ENCODE data around the gene MBOAT2. TPM values are rescaled to one million over a fixed set of nuclear protein-coding genes. Genes with fewer than 3 reads are reported as not detected.

MBOAT2 gene, protein sequence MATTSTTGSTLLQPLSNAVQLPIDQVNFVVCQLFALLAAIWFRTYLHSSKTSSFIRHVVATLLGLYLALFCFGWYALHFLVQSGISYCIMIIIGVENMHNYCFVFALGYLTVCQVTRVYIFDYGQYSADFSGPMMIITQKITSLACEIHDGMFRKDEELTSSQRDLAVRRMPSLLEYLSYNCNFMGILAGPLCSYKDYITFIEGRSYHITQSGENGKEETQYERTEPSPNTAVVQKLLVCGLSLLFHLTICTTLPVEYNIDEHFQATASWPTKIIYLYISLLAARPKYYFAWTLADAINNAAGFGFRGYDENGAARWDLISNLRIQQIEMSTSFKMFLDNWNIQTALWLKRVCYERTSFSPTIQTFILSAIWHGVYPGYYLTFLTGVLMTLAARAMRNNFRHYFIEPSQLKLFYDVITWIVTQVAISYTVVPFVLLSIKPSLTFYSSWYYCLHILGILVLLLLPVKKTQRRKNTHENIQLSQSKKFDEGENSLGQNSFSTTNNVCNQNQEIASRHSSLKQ
- total RNA-seq = 13.9 and 36.6 TPM in 2 replicates

GRCh38 chr2:9003616-9004337, at the start of gene MBOAT2:
TSS of gene MBOAT2 (minus strand) at chr2:9003684. CDS start at chr2:9003614, 70 bp downstream.

DNA sequence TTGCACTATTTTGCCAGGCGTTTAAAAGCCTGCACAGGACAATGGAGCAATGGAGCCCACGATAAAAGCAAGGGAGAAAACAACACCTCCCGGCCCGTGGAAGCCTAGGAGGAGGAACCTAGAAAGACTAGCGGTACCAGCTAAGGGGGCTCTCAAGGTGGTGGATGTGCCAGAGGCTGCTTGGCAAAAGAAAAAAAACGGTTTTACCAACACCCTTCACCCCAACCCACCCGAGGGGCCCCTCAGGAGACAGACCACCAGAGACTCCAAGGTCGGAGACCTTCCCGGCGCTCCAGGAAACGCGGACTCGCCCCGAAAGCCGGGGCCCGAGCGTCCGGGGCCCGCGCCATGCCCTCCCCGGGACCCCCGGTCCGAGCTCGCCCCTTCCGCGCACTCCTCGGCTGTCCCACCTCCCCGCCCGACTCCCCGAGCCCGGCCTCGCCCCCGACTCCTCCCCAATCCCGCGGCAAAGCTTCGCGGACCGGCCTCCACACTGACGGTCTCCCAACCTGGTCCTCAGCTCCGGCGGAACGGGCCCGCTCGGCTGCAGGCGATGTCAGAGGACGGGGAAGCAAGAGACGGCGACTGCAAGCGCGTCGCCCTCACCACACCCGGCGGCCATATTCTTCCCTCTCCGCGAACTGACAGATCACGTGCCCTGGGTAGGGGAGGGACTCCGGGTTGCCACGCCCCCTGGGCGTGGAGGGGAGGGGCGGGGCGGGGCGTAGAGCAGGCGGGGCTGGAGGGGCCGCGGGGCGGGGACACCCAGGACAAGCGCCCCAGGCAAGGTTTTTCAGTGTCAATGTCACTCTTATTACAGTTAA, 166.3 kb downstream of the MBOAT2 start, which contains the start of gene KIDINS220:
Gene KIDINS220, minus strand, starts transcription at position 643 of the 824 bp plus-strand sequence. CDS start 10,520 bp downstream, outside the sequence.

Other genes with a start within 250 kb of the MBOAT2 start
- 33.4 and 37.9 TPM in 2 replicates for gene KIDINS220, start 166.1 kb downstream of the MBOAT2 start, total RNA-seq
- 25.8 and 27.3 TPM in 2 replicates for gene ASAP2, start 203.1 kb upstream of the MBOAT2 start, total RNA-seq